Caco-2 (cell line): ENCODE results near the gene EHD4. TPM values are rescaled to one million over a fixed set of nuclear protein-coding genes. Genes with fewer than 3 reads are reported as not detected.

Experiments used
- BruUV-seq: library from RNA; stranded (reverse); fragments of 400-500 nt; replicated peaks from 2 replicates; lab custom pipeline; 2021; lab: Mats Ljungman, UMichigan
- CTCF ChIA-PET: fragments of 300-600 bp; sonication (Branson Sonifier 250); formaldehyde crosslinking; loops from one replicate; lab custom pipeline; 2022; ENCODE audit warnings: antibody characterized with exemption; lab: Charles Lee
- POLR2A ChIA-PET: fragments of 300-600 bp; sonication (Branson Sonifier 250); formaldehyde crosslinking; loops from one replicate; lab custom pipeline; 2022; ENCODE audit warnings: antibody characterized with exemption; lab: Charles Lee
- DNase-seq, 2 experiments: peaks; one replicate each; pipeline versions ENCODE4 v3.0.0 to v3.0.0-alpha.2; 2020 to 2022
- H3K27me3 ChIP-seq: replicated peaks from 2 replicates; pipeline ENCODE4 v1.6.0; 2011; ENCODE audit warnings: low read length; ENCODE audit not compliant: control insufficient read depth, insufficient read depth
- H3K36me3 ChIP-seq: 2 replicates; pipeline ENCODE4 v1.5.1; 2011; ENCODE audit warnings: low read length; ENCODE audit not compliant: control insufficient read depth, insufficient read depth
- H3K4me1 ChIP-seq: fragments of 250-450 bp; sonication (Bioruptor Pico); 2 replicates; pipeline ENCODE4 v1.5.1; 2020; ENCODE audit warnings: mild to moderate bottlenecking
- H3K4me3 ChIP-seq: 2 replicates; pipeline ENCODE4 v1.5.1; 2011; ENCODE audit warnings: low read depth, mild to moderate bottlenecking, control low read depth, low read length
- H3K9me3 ChIP-seq: fragments of 250-450 bp; sonication (Bioruptor Pico); 2 replicates; pipeline ENCODE4 v1.5.1; 2020; ENCODE audit warnings: mild to moderate bottlenecking, moderate library complexity
- H3K27ac Mint-ChIP-seq: one replicate; pipeline ENCODE4 v1.8.0; 2022; ENCODE audit warnings: mixed read lengths; ENCODE audit not compliant: unreplicated experiment
- H3K27me3 Mint-ChIP-seq: one replicate; pipeline ENCODE4 v1.8.0; 2022; ENCODE audit warnings: mixed read lengths; ENCODE audit not compliant: insufficient read depth, unreplicated experiment
- H3K36me3 Mint-ChIP-seq: one replicate; pipeline ENCODE4 v1.8.0; 2022; ENCODE audit warnings: mild to moderate bottlenecking, mixed read lengths; ENCODE audit not compliant: insufficient read depth, unreplicated experiment
- H3K4me1 Mint-ChIP-seq: one replicate; pipeline ENCODE4 v1.8.0; 2022; ENCODE audit warnings: low read depth, mixed read lengths; ENCODE audit not compliant: unreplicated experiment
- H3K4me3 Mint-ChIP-seq: one replicate; pipeline ENCODE4 v1.8.0; 2022; ENCODE audit warnings: mild to moderate bottlenecking, moderate library complexity, mixed read lengths; ENCODE audit not compliant: unreplicated experiment
- H3K9me3 Mint-ChIP-seq: one replicate; pipeline ENCODE4 v1.8.0; 2022; ENCODE audit warnings: mixed read lengths; ENCODE audit not compliant: unreplicated experiment
- intact Hi-C: fragments of 100-400 bp; cut with micrococcal nuclease; formaldehyde crosslinking; loops from one replicate; pipeline ENCODE4 v1.10.0; 2022; ENCODE audit not compliant: unreplicated experiment
- total RNA-seq: library from RNA; stranded (reverse); gene quantifications from 2 replicates; pipeline ENCODE4 v1.2.3, GENCODE V29; 2022
- TF ChIP-seq, protein P1 (sequence below), 2 experiments: fragments of 200-600 bp in 1 of 2; IDR thresholded peaks; 1 replicate in 1 of 2; 2 replicates in 1 of 2; pipeline versions ENCODE4 v1.5.1 to v1.8.0; 2011 to 2022; ENCODE audit warnings: antibody characterized with exemption in 1 of 2, control low read depth in 1 of 2, inconsistent platforms in 1 of 2, low read depth in 1 of 2, low read length in 1 of 2, mild to moderate bottlenecking in 1 of 2, moderate library complexity in 1 of 2; ENCODE audit not compliant: insufficient read depth in 1 of 2, severe bottlenecking in 1 of 2, unreplicated experiment in 1 of 2

Gene EHD4
- total RNA-seq, 1 experiment from 2014 or later = 31.6 TPM

GRCh38 chr15:41854443-41854842 lies 117.9 kb downstream of the EHD4 start:
- Histone ChIP-seq H3K9me3 (no peaks in the 10 kb centered on the region), H3K4me1 (no peaks in the 10 kb centered on the region), H3K4me3 (no peak overlapping the region), H3K27me3 (no peaks in the 10 kb centered on the region), H3K36me3 (no peaks in the 10 kb centered on the region)
- DNase-seq = no peak
- H3K4me1 Mint-ChIP-seq = no peaks in the 10 kb centered on the region
- H3K4me3 Mint-ChIP-seq = no peak overlapping the region
- TF ChIP-seq, protein P1, sequence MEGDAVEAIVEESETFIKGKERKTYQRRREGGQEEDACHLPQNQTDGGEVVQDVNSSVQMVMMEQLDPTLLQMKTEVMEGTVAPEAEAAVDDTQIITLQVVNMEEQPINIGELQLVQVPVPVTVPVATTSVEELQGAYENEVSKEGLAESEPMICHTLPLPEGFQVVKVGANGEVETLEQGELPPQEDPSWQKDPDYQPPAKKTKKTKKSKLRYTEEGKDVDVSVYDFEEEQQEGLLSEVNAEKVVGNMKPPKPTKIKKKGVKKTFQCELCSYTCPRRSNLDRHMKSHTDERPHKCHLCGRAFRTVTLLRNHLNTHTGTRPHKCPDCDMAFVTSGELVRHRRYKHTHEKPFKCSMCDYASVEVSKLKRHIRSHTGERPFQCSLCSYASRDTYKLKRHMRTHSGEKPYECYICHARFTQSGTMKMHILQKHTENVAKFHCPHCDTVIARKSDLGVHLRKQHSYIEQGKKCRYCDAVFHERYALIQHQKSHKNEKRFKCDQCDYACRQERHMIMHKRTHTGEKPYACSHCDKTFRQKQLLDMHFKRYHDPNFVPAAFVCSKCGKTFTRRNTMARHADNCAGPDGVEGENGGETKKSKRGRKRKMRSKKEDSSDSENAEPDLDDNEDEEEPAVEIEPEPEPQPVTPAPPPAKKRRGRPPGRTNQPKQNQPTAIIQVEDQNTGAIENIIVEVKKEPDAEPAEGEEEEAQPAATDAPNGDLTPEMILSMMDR (IDR thresholded peaks at IDR 0.05; ENCODE audit: insufficient read depth in 1 of 2, low read depth in 1 of 2, low read length in 1 of 2, severe bottlenecking in 1 of 2, unreplicated experiment in 1 of 2) = no peak
- intact Hi-C loops = no loop called here
- POLR2A ChIA-PET = no interaction called here
- no peaks in the 10 kb centered on the region for H3K27me3 Mint-ChIP-seq
- CTCF ChIA-PET = interaction anchor here (0.6 to 1.6 kb wide), 2 partner anchors 15 to 50 kb away, joined by 3 to 5 read pairs; no protein-coding TSS in a partner anchor
- H3K9me3 Mint-ChIP-seq = no peaks in the 10 kb centered on the region
- H3K36me3 Mint-ChIP-seq = peaks cover 12% of the 10 kb centered on the region
- H3K27ac Mint-ChIP-seq = peak overlapping the region; percentile 19
- BruUV-seq = no TSS peak

DNA sequence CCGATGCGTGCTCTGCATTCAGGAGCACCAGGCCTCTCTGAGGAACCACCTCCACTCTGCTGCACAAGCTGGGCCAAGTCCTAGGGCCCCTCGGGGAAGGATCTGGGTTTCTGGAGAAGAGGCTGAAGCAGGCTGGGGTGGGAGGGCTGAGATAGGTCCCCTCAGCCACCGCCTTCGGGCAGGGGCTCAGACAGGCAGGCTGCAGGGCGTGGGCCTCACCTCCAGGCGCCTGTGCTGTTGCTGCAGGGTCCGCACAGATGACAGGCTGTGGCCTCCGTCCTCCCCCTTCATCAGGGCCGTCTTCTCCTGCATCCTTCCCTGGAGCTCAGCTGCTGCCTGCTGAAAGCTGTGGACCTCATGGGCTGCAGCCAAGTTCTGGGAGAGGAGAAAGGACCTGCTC lies 118.5 kb downstream of the EHD4 start:
- no peak for DNase-seq
- no peaks in the 10 kb centered on the region for H3K27me3 Mint-ChIP-seq
- ChIA-PET POLR2A (no interaction called here), CTCF (no interaction called here)
- no peak overlapping the region for H3K27ac Mint-ChIP-seq
- no peaks in the 10 kb centered on the region for H3K36me3 ChIP-seq
- no peaks in the 10 kb centered on the region for H3K4me1 ChIP-seq
- H3K4me1 Mint-ChIP-seq = no peaks in the 10 kb centered on the region
- H3K4me3 ChIP-seq = no peak overlapping the region
- H3K9me3 ChIP-seq = no peaks in the 10 kb centered on the region
- intact Hi-C loops = no loop called here
- no peaks in the 10 kb centered on the region for H3K9me3 Mint-ChIP-seq
- H3K27me3 ChIP-seq = no peaks in the 10 kb centered on the region
- TF ChIP-seq, protein P1 (IDR thresholded peaks at IDR 0.05; ENCODE audit: insufficient read depth in 1 of 2, low read depth in 1 of 2, low read length in 1 of 2, severe bottlenecking in 1 of 2, unreplicated experiment in 1 of 2) = no peak
- H3K36me3 Mint-ChIP-seq = peaks cover 12% of the 10 kb centered on the region
- BruUV-seq = no TSS peak
- H3K4me3 Mint-ChIP-seq = no peak overlapping the region

- no peak overlapping the region for H3K4me3 Mint-ChIP-seq
- ChIA-PET POLR2A (no interaction called here), CTCF (interaction anchor here (0.7 kb wide), 1 partner anchor 117 kb away, joined by 3 read pairs; no protein-coding TSS in a partner anchor)
- H3K4me3 ChIP-seq = no peak overlapping the region
- H3K36me3 ChIP-seq = no peaks in the 10 kb centered on the region
- DNase-seq = no peak
- H3K27me3 Mint-ChIP-seq = no peaks in the 10 kb centered on the region
- no peaks in the 10 kb centered on the region for H3K4me1 Mint-ChIP-seq
- no peaks in the 10 kb centered on the region for H3K27me3 ChIP-seq
- no TSS peak for BruUV-seq
- H3K36me3 Mint-ChIP-seq = peaks cover 12% of the 10 kb centered on the region
- TF ChIP-seq, protein P1 (IDR thresholded peaks at IDR 0.05; ENCODE audit: insufficient read depth in 1 of 2, low read depth in 1 of 2, low read length in 1 of 2, severe bottlenecking in 1 of 2, unreplicated experiment in 1 of 2) = no peak
- H3K4me1 ChIP-seq = no peaks in the 10 kb centered on the region
- no peaks in the 10 kb centered on the region for H3K9me3 ChIP-seq
- intact Hi-C loops = no loop called here
- H3K9me3 Mint-ChIP-seq = no peaks in the 10 kb centered on the region
- H3K27ac Mint-ChIP-seq = no peak overlapping the region
Observed at GRCh38 chr15:41852736-41853590, 119.4 kb downstream of the EHD4 start.
